K562 (cell line): ENCODE results near the gene NR1D1. TPM values are rescaled to one million over a fixed set of nuclear protein-coding genes. Genes with fewer than 3 reads are reported as not detected.

ENCODE experiments used
- ARID1B ChIP-seq: fragments of 450-650 bp; IDR thresholded peaks from 2 replicates; pipeline ENCODE4 v1.6.1; 2016; ENCODE audit warnings: antibody characterized with exemption, mild to moderate bottlenecking, inconsistent platforms
- BCL6 ChIP-seq: fragments of 250-450 bp; sonication (Bioruptor Pico); IDR thresholded peaks from 2 replicates; pipeline ENCODE4 v1.4.0; 2020
- C11orf30 ChIP-seq: fragments of 450-650 bp; IDR thresholded peaks from 2 replicates; pipeline ENCODE4 v1.6.1; 2016; ENCODE audit warnings: low read depth, mild to moderate bottlenecking
- HDAC1 ChIP-seq, 2 experiments: fragments of 450-650 bp; IDR thresholded peaks; 2 replicates each; pipeline ENCODE4 v1.6.1; 2016 to 2017; ENCODE audit warnings: inconsistent platforms in 1 of 2, mild to moderate bottlenecking in 1 of 2, moderate library complexity in 1 of 2
- HDAC8 ChIP-seq: fragments of 450-650 bp; IDR thresholded peaks from 2 replicates; pipeline ENCODE4 v1.6.1; 2016; ENCODE audit warnings: mild to moderate bottlenecking, missing genetic modification characterization, moderate library complexity, missing compliant biosample characterization
- KAT2B ChIP-seq: IDR thresholded peaks from one replicate; pipeline ENCODE4 v1.6.1; 2012; ENCODE audit warnings: low read depth, mild to moderate bottlenecking, control low read depth, inconsistent platforms, low read length, moderate library complexity
- MAFG ChIP-seq: fragments of 450-650 bp; conservative IDR thresholded peaks from 2 replicates; pipeline ENCODE4 v1.6.1; 2016; ENCODE audit warnings: missing genetic modification characterization, missing compliant biosample characterization
- PHTF2 ChIP-seq: fragments of 250-450 bp; sonication (Bioruptor Pico); IDR thresholded peaks from 2 replicates; pipeline ENCODE4 v1.5.0; 2021; ENCODE audit warnings: mild to moderate bottlenecking
- PRPF4 ChIP-seq: fragments of 200-400 bp; formaldehyde crosslinking; IDR thresholded peaks from one replicate; pipeline ENCODE4 v1.6.1; 2017; ENCODE audit warnings: low read length, low read depth, mild to moderate bottlenecking; ENCODE audit not compliant: insufficient read depth, poor library complexity, severe bottlenecking
- TFAM ChIP-seq: fragments of 250-450 bp; sonication (Bioruptor Pico); conservative IDR thresholded peaks from 2 replicates; pipeline ENCODE4 v1.5.0; 2021; ENCODE audit warnings: mild to moderate bottlenecking, moderate library complexity
- XRCC4 ChIP-seq: IDR thresholded peaks from one replicate; pipeline ENCODE4 v1.6.1; 2011; ENCODE audit not compliant: insufficient read depth, insufficient read length; ENCODE audit errors: extremely low read depth
- ZKSCAN3 ChIP-seq: fragments of 250-450 bp; sonication (Bioruptor Pico); IDR thresholded peaks from 2 replicates; pipeline ENCODE4 v1.4.0; 2020
- ZNF224 ChIP-seq: sonication (generic); formaldehyde crosslinking; IDR thresholded peaks from 2 replicates; pipeline ENCODE4 v1.8.0; 2022; ENCODE audit warnings: mild to moderate bottlenecking, missing genetic modification reagents
- ZNF24 ChIP-seq: fragments of 450-650 bp; IDR thresholded peaks from 2 replicates; pipeline ENCODE4 v1.6.1; 2016
- polyA plus RNA-seq, 8 experiments: library from polyadenylated mRNA; depleted of rRNA in 4 of 8; stranded (reverse) in 5 of 8; unstranded in 3 of 8; fragments of >200 nt; fragmentation: Nextera tagmentation in 2 of 8; fragmentation: Illumina TruSeq in 1 of 8; extraction: Ambion mirVana in 2 of 8; extraction: Trizol in 1 of 8; gene quantifications; 2 replicates each; pipeline versions ENCODE4 v1.2.1 to v1.2.3, GENCODE V29; 2011 to 2014; ENCODE audit warnings: inconsistent platforms in 1 of 8, missing spikeins in 1 of 8
- total RNA-seq, 7 experiments: library from RNA; depleted of rRNA in 6 of 7; stranded (reverse); fragments of >200 nt in 6 of 7; fragmentation: Illumina TruSeq in 2 of 7; extraction: Trizol in 2 of 7; gene quantifications; 2 replicates each; pipeline versions ENCODE4 v1.2.1 to v1.2.3, GENCODE V29; 2011 to 2021; ENCODE audit warnings: low replicate concordance in 1 of 7
- TF ChIP-seq, protein P1 (sequence below): fragments of 250-450 bp; sonication (Bioruptor Pico); IDR thresholded peaks from 2 replicates; pipeline ENCODE4 v1.4.0; 2020; ENCODE audit warnings: mild to moderate bottlenecking
- TF ChIP-seq, protein P2 (sequence below): fragments of 450-650 bp; IDR thresholded peaks from 2 replicates; pipeline ENCODE4 v1.6.1; 2016; ENCODE audit warnings: antibody characterized with exemption
- TF ChIP-seq, protein P3 (sequence below): fragments of 250-450 bp; sonication (Bioruptor Pico); IDR thresholded peaks from 2 replicates; pipeline ENCODE4 v1.8.0; 2022; ENCODE audit warnings: inconsistent platforms
- TF ChIP-seq, protein P4 (sequence below): fragments of 450-650 bp; IDR thresholded peaks from 2 replicates; pipeline ENCODE4 v1.6.1; 2017; ENCODE audit warnings: antibody characterized with exemption, mild to moderate bottlenecking
- TF ChIP-seq, protein P5 (sequence below): sonication (generic); formaldehyde crosslinking; IDR thresholded peaks from 2 replicates; pipeline ENCODE4 v1.8.1; 2023; ENCODE audit warnings: mild to moderate bottlenecking, missing genetic modification reagents

Gene NR1D1
- total and polyA plus RNA-seq, 9 of the 15 experiments (the other 6 are each of a cell fraction or from before 2014, with no cell fraction given) = 0.25 to 7.7 (median 0.65) TPM

DNA sequence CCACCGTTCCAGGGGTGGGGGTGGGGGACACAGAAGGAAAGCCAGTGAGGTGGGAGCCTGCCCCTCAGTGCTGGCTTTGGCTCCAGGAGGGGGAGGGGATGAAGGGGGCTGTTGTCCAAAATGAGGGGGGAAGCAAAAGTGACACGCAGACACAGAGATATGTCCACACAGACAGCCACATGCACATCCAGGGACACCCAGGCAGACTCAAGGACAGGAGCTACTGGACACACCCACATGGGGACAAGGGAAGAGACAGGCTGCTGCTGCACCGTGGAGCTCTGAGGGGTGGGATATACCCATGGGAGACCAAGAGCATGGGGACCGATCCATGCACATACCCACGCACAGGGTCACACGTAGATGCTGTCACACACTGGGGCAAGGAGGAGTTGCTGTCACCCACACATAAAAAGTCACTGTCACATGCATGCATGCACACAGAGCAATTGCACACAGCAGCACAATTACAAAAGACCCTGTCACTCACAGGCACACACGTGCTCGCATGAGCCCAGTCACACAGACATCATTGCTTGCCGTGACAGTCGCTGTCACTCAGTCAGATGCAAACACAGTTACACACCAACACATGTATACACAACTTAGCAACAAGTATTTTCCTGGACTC lies 36.4 kb downstream of the NR1D1 start (continued):
- TF ChIP-seq, protein P1, sequence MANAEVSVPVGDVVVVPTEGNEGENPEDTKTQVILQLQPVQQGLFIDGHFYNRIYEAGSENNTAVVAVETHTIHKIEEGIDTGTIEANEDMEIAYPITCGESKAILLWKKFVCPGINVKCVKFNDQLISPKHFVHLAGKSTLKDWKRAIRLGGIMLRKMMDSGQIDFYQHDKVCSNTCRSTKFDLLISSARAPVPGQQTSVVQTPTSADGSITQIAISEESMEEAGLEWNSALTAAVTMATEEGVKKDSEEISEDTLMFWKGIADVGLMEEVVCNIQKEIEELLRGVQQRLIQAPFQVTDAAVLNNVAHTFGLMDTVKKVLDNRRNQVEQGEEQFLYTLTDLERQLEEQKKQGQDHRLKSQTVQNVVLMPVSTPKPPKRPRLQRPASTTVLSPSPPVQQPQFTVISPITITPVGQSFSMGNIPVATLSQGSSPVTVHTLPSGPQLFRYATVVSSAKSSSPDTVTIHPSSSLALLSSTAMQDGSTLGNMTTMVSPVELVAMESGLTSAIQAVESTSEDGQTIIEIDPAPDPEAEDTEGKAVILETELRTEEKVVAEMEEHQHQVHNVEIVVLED (CRISPR knock-in tag) = no peak
- TF ChIP-seq KAT2B (no peak), PRPF4 (no peak), ZKSCAN3 (CRISPR knock-in tag) (no peak), BCL6 (CRISPR knock-in tag) (no peak), TFAM (CRISPR knock-in tag) (no peak), XRCC4 (no peak), MAFG (tag) (no peak), ZNF224 (CRISPR knock-in tag) (no peak), HDAC8 (no peak), ARID1B (0 out of 2 replicates have a peak, but pooled peaks have one; percentile 3), ZNF24 (no peak), PHTF2 (no peak), C11orf30 (no peak), HDAC1 (IDR thresholded peaks at IDR 0.05) (peak in 1 of 2 experiments; percentile 65; a peak in 1 of 4 replicates)
- TF ChIP-seq, protein P2, sequence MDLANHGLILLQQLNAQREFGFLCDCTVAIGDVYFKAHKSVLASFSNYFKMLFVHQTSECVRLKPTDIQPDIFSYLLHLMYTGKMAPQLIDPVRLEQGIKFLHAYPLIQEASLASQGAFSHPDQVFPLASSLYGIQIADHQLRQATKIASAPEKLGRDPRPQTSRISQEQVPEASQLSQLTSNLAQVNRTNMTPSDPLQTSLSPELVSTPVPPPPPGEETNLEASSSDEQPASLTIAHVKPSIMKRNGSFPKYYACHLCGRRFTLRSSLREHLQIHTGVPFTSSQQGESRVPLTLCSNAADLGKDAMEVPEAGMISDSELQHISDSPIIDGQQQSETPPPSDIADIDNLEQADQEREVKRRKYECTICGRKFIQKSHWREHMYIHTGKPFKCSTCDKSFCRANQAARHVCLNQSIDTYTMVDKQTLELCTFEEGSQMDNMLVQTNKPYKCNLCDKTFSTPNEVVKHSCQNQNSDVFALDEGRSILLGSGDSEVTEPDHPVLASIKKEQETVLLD = no peak
- TF ChIP-seq, protein P3, sequence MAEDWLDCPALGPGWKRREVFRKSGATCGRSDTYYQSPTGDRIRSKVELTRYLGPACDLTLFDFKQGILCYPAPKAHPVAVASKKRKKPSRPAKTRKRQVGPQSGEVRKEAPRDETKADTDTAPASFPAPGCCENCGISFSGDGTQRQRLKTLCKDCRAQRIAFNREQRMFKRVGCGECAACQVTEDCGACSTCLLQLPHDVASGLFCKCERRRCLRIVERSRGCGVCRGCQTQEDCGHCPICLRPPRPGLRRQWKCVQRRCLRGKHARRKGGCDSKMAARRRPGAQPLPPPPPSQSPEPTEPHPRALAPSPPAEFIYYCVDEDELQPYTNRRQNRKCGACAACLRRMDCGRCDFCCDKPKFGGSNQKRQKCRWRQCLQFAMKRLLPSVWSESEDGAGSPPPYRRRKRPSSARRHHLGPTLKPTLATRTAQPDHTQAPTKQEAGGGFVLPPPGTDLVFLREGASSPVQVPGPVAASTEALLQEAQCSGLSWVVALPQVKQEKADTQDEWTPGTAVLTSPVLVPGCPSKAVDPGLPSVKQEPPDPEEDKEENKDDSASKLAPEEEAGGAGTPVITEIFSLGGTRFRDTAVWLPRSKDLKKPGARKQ = no peak
- TF ChIP-seq, protein P4, sequence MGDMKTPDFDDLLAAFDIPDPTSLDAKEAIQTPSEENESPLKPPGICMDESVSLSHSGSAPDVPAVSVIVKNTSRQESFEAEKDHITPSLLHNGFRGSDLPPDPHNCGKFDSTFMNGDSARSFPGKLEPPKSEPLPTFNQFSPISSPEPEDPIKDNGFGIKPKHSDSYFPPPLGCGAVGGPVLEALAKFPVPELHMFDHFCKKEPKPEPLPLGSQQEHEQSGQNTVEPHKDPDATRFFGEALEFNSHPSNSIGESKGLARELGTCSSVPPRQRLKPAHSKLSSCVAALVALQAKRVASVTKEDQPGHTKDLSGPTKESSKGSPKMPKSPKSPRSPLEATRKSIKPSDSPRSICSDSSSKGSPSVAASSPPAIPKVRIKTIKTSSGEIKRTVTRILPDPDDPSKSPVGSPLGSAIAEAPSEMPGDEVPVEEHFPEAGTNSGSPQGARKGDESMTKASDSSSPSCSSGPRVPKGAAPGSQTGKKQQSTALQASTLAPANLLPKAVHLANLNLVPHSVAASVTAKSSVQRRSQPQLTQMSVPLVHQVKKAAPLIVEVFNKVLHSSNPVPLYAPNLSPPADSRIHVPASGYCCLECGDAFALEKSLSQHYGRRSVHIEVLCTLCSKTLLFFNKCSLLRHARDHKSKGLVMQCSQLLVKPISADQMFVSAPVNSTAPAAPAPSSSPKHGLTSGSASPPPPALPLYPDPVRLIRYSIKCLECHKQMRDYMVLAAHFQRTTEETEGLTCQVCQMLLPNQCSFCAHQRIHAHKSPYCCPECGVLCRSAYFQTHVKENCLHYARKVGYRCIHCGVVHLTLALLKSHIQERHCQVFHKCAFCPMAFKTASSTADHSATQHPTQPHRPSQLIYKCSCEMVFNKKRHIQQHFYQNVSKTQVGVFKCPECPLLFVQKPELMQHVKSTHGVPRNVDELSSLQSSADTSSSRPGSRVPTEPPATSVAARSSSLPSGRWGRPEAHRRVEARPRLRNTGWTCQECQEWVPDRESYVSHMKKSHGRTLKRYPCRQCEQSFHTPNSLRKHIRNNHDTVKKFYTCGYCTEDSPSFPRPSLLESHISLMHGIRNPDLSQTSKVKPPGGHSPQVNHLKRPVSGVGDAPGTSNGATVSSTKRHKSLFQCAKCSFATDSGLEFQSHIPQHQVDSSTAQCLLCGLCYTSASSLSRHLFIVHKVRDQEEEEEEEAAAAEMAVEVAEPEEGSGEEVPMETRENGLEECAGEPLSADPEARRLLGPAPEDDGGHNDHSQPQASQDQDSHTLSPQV = no peak
- TF ChIP-seq, protein P5, sequence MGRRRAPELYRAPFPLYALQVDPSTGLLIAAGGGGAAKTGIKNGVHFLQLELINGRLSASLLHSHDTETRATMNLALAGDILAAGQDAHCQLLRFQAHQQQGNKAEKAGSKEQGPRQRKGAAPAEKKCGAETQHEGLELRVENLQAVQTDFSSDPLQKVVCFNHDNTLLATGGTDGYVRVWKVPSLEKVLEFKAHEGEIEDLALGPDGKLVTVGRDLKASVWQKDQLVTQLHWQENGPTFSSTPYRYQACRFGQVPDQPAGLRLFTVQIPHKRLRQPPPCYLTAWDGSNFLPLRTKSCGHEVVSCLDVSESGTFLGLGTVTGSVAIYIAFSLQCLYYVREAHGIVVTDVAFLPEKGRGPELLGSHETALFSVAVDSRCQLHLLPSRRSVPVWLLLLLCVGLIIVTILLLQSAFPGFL (CRISPR knock-in tag) = no peak
